HG03095 (cell line): ENCODE measurements around the gene DOCK2.
"Not testable (repeated sequence)": the region's sequence is repeated elsewhere in the genome, so short reads cannot be mapped to it uniquely, and the experiment has no call there.

ENCODE experiments used
- ATAC-seq: cut with Tn5 transposase; IDR thresholded peaks from one replicate; pipeline ENCODE4 v1.9.1; 2021; ENCODE audit warnings: moderate library complexity; ENCODE audit not compliant: unreplicated experiment

Gene DOCK2

DNA sequence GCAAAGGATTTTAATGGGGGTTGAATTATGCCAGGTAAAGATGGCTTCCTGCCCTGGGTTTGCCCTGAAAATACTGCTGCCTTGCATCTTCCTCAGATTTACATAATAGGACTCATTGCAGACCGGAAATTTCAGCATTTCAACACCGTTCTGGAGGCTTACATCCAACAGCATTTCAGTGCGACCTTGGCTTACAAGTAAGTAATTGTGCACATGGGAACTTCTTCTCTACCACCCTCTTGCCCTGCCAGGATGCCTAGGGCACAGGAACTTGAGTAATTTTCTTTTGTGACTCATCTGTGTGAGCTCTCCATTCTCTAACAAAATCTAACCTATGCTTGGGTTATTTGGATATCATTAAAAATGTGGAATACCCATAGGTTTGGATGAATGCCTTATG lies 80.2 kb downstream of the DOCK2 start:
- no peak for ATAC-seq

DNA sequence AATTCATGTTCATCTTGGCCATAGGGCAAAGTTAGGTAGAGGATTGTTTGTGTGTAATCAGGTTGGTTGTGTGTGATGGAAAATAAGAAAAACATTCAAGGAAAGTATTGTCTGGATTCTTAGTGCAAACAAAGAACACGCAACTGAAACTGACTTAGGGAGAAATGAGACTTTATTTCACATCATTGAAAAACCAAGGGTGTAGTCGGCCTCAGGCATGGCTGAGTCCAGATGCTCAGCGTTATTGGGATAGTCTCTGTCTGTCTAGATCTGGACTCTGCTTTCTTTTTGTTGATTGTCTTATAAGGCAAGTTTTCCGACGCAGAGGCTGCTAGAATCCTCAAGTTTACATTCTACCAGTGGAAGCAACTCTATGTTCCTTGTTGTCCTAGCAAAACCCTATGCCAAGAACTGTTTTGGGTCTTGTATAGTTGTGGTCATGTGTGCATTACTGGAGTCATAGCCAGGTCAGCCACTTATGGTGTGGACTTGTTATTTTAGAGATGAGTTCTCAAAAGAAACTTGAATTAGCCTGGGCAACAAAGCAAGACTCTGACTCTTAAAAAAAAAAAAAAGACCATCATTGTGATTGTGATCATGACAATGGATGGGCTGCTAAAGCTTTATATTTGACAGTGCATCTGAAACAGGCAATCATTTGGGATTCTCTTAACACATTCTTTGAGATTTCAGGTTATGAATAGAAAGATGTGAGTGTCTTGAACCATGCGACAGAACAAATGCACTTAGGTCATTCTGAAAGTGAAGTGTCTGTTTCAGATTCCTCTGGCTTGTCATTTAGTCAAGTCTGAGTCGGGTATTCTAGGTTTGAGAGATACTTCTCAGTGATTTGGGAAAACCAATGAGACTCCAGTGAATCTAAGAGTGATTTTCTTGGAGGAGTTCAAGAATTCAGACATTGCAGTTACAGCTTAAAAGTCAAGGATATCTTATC lies 82.6 kb downstream of the DOCK2 start:
- peak; percentile 78 for ATAC-seq

GRCh38 chr5:169721771-169722170 lies 84.7 kb downstream of the DOCK2 start:
- ATAC-seq = no peak

DNA sequence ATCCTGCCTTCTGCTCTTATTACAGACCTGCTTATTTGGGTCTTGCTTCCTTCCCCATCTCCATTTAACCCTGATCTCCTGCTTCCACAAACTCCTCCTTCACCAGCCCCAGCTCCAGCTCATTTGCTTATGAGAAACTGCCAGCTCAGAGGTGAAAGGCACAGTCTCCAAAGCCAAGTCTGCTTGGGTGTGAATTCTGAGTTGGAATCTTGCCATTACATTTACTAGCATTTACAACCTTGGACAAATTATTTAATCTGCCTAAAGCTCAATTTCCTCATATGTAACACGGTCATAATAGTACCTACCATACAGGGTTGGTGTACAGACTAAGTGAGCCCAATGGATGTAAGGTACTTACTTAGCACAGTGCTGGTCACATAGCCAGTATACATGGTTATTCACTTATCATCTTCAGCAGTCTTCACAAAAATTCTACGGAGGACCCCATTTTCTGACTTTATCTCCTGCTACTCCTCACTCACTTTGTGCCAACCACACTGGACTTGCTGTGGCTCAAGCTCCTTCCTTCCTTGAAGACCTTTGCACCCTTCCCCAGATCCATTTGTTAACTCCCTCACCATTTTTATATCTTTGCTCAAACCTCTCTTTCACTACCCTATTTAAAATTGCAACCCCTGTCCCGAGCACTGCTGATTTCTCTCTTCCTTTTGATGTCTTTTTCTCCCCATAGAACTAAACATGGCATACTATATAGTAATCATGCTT lies 86.2 kb downstream of the DOCK2 start:
- no peak for ATAC-seq

GRCh38 chr5:169724303-169725087 lies 87.4 kb downstream of the DOCK2 start:
- ATAC-seq = no peak

DNA sequence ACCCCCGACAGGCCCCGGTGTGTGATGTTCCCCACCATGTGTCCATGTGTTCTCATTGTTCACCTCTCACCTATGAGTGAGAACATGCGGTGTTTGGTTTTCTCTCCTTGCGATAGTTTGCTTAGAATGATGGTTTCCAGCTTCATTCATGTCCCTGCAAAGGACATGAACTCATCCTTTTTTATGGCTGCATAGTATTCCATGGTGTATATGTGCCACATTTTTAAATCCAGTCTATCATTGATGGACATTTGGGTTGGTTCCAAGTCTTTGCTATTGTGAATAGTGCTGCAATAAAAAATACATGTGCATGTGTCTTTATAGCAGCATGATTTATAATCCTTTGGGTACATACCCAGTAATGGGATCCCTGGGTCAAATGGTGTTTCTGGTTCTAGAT lies 88.6 kb downstream of the DOCK2 start:
- not testable (repeated sequence) for ATAC-seq

DNA sequence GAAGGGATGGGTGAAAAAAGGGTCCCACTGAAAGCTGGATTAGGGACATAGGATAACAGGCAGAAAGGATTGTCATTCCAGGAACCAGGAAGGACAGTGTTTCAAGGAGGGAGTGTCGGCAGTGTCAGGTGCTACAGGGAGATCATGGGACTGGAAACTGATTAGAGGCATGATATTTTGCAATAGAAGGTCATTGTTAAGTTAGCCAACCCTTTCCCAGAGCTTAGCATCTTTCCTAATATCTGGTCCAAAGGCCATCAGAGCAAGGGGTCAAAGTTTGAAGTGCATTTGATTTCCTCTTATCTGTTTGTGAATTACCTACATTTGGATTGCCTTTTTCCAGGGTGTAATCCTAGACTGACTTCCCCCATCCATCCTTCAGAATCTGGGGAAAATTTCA lies 91.3 kb downstream of the DOCK2 start:
- ATAC-seq = no peak

DNA sequence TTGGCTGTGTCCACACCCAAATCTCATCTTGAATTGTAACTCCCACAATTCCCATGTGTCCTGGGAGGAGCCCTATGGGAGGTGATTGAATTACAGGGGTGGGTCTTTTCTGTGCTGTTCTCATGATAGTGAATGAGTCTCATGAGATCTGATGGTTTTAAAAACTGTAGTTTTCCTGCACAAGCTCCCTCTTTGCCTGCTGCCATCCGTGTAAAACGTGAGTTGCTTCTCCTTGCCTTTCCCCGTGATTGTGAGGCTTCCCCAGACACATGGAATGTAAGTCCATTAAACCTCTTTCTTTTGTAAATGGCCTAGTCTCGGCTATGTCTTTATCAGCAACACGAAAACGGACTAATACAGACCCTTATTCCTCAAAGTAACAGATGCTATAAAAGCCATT lies 94.1 kb downstream of the DOCK2 start:
- ATAC-seq = no peak

GRCh38 chr5:169732841-169733240 lies 95.8 kb downstream of the DOCK2 start:
- no peak for ATAC-seq

- ATAC-seq = no peak
Measured at GRCh38 chr5:169735913-169736312, 98.8 kb downstream of the DOCK2 start.

GRCh38 chr5:169736653-169737052 lies 99.6 kb downstream of the DOCK2 start:
- no peak for ATAC-seq

DNA sequence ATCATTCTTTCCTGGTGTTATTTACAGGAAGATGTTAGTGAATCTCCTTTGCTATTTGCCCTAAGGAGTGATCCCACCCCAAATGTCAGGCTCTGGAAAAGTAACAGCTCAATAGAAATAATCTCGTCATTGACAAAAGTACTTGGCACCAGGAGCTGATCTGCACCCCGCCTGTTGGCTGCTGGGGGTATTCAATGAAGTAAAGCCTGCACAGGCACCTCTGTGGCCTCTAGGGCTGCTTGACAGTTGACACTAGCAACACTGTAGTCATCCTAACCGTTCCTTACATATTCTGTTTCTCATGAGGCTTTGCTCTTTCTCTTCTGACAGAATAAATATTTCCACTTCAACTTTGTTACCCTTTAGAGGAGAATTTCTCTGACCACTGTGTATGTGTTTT lies 103.4 kb downstream of the DOCK2 start:
- no peak for ATAC-seq

DNA sequence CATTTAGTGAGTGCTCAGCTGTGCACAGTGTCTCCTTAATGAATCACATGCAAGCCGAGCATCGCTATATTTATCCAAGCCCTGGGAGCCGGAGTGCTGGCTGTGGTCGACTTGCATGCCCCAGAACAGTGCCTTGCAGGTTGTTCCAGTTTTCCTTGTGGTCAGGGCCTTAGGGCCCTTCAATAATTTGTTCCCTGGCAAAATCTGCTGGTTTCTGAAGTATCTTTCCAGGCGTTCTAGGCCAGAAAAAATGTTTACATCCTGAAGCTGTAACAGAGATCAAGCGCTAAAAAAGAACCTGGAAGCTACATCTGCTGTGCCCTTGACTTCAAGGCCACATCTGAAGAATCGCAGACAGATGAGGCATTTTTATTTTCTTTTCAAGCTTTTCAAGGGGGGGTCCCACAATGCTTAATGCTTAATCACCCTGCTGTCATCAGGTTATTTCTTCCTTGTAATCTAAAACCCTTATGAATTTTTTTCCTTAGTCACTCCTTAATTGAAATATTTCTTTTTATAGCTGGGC lies 105.8 kb downstream of the DOCK2 start:
- ATAC-seq = no peak

- ATAC-seq = no peak
Measured at GRCh38 chr5:169744336-169744735, 107.3 kb downstream of the DOCK2 start.

DNA sequence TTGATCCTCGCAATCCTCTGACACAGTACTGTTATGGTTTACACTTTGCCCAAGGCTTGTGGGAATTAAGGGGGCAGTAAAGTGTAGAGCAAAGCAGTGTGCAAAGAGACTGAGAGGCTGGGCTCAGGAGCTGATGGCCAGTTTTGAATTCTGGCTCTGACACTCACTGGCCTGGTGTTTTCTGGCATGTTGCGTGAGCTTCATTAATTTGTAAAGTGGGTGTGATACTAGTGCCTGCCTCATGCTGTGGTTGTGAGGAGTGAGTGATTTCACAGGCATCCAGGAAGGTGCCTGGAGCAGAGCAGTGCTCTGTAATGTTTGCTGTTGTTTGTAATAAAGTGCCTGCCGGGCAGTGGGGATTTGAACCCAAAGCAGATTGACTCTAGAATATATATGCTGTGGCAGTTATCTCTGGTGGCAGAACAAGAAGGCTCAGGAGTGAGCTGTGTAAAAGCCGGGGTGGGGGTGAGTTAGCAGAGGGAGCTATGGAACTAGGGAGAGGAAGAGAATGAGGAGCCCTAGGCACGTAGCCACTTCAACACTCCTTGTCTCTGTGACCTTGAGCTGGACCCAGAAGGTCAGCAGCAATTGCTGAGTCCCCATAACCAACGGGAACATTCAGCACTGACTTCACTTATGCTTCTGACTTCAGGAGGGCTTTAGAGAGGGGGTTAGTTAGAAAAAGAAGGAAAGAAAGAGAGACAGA lies 108.5 kb downstream of the DOCK2 start:
- no peak for ATAC-seq

- no peak for ATAC-seq
Measured at GRCh38 chr5:169746147-169746694, 109.1 kb downstream of the DOCK2 start.

DNA sequence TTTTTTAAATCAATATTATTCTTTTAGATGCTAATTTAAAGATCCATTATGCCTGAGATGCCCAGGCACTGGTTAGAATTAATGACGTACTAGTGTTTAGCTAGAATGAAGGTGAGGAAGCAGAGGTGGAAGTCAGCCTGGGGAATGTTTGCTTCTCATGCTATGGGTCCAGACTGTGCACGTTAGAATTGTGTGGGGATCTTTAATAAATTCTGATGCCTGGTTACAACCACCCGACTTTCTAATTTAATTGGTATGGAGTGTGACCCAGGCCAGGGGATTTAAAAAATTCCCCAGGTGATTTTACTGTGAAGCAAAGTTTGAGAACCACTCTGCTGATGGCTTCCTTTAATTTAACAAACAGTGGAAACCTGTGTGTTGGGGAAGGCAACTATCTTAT lies 111.1 kb downstream of the DOCK2 start:
- no peak for ATAC-seq

- ATAC-seq = no peak
Measured at GRCh38 chr5:169749295-169749694, 112.2 kb downstream of the DOCK2 start.

GRCh38 chr5:169751490-169751889 lies 114.4 kb downstream of the DOCK2 start:
- no peak for ATAC-seq

GRCh38 chr5:169752566-169752965 lies 115.5 kb downstream of the DOCK2 start:
- ATAC-seq = not testable (repeated sequence)
